Measurements from ENCODE around the gene OR9A2. TPM values are rescaled to one million over a fixed set of nuclear protein-coding genes. Genes with fewer than 3 reads are reported as not detected.

OR9A2 gene
- total and polyA plus RNA-seq, 12 donors: 0.25 TPM; not detected in 11

DNA sequence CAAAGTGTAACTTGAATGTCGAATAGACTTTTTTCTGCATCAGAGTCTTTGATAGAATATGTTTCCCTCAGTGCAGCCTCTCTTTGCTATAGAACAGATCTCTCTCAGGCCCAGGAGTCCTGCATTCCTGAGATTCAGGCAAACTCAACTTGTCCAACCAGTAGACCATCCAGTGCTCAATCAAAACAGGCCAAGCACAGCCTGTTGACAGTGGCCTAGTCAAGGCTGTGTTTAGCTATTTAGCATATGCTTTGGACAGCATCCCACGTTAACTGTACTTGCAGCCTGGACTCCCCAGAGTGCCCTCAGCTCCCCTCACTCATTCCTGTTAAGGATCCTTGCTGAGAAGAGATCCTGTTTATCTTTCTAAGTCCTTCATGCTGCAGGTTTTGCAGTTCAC lies 41.5 kb upstream of the OR9A2 start:
- H3K27me3 ChIP-seq: no peaks in the 10 kb centered on the region
- TF ChIP-seq, protein P1, sequence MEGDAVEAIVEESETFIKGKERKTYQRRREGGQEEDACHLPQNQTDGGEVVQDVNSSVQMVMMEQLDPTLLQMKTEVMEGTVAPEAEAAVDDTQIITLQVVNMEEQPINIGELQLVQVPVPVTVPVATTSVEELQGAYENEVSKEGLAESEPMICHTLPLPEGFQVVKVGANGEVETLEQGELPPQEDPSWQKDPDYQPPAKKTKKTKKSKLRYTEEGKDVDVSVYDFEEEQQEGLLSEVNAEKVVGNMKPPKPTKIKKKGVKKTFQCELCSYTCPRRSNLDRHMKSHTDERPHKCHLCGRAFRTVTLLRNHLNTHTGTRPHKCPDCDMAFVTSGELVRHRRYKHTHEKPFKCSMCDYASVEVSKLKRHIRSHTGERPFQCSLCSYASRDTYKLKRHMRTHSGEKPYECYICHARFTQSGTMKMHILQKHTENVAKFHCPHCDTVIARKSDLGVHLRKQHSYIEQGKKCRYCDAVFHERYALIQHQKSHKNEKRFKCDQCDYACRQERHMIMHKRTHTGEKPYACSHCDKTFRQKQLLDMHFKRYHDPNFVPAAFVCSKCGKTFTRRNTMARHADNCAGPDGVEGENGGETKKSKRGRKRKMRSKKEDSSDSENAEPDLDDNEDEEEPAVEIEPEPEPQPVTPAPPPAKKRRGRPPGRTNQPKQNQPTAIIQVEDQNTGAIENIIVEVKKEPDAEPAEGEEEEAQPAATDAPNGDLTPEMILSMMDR (IDR thresholded peaks at IDR 0.05): no peak
- no peaks in the 10 kb centered on the region for H3K36me3 ChIP-seq
- ATAC-seq (no peak), DNase-seq (no peak)
- no peak overlapping the region for H3K27ac ChIP-seq
- WGBS, 2 donors: 58 to 63% methylated on average over 2 of the region's 2 CpGs
- intact Hi-C loops (cut with DNase I): no loop called here
- H3K9me3 ChIP-seq: no peaks in the 10 kb centered on the region
- H3K4me1 ChIP-seq: peaks cover 0 to 6% (median 0%) of the 10 kb centered on the region in 9 donors
- H3K4me3 ChIP-seq: no peak overlapping the region

DNA sequence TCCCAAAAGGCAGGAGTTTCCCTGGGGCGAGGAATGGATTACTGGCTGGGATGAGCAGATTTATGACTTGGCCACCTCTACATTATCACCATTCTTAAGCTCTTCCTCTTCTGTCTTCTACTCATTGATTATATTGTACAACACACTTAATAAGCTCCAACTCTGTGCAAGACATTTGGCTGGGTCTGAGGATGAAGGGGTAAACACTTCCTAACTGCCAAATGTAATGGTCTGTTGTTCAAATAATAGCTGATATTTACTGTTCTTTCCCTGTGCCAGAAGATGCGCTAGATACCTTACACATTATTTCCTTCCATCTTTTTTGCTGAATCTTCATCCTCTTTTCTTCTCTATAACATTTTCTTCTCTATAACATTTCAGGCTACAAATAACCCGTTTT lies 36.8 kb upstream of the OR9A2 start:
- TF ChIP-seq, protein P1 (IDR thresholded peaks at IDR 0.05): no peak
- DNase-seq (no peak), ATAC-seq (no peak)
- no peak overlapping the region for H3K4me3 ChIP-seq
- peaks cover 0 to 6% (median 0%) of the 10 kb centered on the region in 9 donors for H3K4me1 ChIP-seq
- intact Hi-C loops (cut with DNase I): no loop called here
- WGBS, 2 donors: 68 to 80% methylated on average over 3 of the region's 3 CpGs
- H3K27me3 ChIP-seq: no peaks in the 10 kb centered on the region
- no peaks in the 10 kb centered on the region for H3K9me3 ChIP-seq
- H3K36me3 ChIP-seq: no peaks in the 10 kb centered on the region
- H3K27ac ChIP-seq: no peak overlapping the region

DNA sequence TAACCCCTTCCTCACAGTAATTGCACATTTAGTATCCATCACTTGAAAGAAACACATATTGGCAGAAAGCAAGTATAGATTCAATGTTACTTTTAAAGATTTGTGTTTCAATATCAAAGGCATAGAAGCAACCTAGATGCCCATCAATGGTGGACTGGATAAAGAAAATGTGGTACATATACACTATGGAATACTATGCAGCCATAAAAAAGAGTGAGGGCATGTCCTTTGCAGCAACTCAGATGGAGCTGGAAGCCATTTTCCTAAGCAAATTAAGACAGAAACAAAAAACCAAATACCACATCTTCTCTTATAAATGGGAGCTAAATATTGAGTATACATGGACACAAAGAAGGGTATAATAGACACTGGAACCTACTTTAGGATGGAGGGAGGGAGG lies 28.8 kb upstream of the OR9A2 start:
- H3K27me3 ChIP-seq: no peaks in the 10 kb centered on the region
- ATAC-seq (no peak), DNase-seq (no peak)
- H3K36me3 ChIP-seq: no peaks in the 10 kb centered on the region
- no peak overlapping the region for H3K4me3 ChIP-seq
- peaks cover 0 to 7% (median 0%) of the 10 kb centered on the region in 9 donors for H3K4me1 ChIP-seq
- TF ChIP-seq, protein P1 (IDR thresholded peaks at IDR 0.05): no peak
- no peak overlapping the region for H3K27ac ChIP-seq
- peaks cover 0 to 4% (median 0%) of the 10 kb centered on the region in 11 donors for H3K9me3 ChIP-seq
- intact Hi-C loops (cut with DNase I): no loop called here

DNA sequence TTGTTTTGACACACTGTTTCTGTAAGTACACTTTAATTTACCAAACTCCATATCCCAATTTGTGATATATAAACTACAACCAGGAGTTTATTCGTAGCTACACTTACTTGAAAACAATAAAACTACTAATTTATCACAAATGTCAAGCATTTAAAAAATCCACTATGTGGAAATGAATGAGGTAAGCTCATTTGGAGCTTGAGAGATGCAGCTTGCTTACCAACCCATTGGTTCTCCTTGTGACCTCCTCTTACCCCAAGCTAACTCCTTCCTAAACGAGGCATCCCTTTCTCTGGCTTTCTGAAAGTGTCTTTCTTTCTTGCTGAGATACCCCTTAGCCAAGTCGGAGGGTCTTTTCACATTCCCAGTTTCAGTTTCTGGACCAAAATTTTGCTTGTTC lies 27.7 kb upstream of the OR9A2 start:
- WGBS, 2 donors: 66 to 67% methylated on average over 3 of the region's 3 CpGs
- TF ChIP-seq, protein P1 (IDR thresholded peaks at IDR 0.05): no peak
- intact Hi-C loops (cut with DNase I): no loop called here

More for the DNA sequence above, 27.7 kb upstream of the OR9A2 start:
- Histone ChIP-seq H3K27me3 (no peaks in the 10 kb centered on the region), H3K36me3 (no peaks in the 10 kb centered on the region), H3K4me3 (no peak overlapping the region), H3K9me3 (peaks cover 0 to 4% (median 0%) of the 10 kb centered on the region in 11 donors), H3K4me1 (peaks cover 0 to 11% (median 3%) of the 10 kb centered on the region in 9 donors), H3K27ac (no peak overlapping the region)
- DNase-seq: no peak
- no peak for ATAC-seq

Measured in heart right ventricle (tissue), 16 donors.